ENCODE measurements around the gene RAB32.

DNA sequence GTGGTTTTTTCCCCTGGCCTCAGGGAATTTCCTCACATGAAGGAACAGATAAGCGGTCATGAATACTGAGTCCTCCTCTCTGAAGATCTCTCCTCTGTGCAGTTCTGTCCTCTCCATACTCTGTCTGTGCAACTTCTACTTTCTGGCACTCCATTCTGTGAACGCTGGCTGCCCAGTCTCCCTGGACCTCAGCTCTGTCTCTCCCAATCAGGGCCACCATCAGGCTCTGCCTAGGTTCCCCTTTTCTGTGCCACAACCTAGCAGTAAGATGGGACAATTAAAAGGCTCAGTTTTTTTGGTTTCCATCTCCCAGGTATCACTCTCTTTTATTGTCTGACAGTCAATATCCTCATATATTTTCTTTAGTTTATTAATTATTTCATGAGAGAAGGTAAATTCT, 50.4 kb downstream of the RAB32 start:
- no peak for TF ChIP-seq EZH2 (IDR thresholded peaks at IDR 0.05; ENCODE audit: insufficient read depth, poor library complexity, severe bottlenecking)
- TF ChIP-seq EZH2phosphoT487 (IDR thresholded peaks at IDR 0.05; ENCODE audit: insufficient read depth, low read depth), result no peak

All from GM23248 (cell line).